ENCODE results near the gene TBX10. TPM values are rescaled to one million over a fixed set of nuclear protein-coding genes. Genes with fewer than 3 reads are reported as not detected.

TBX10 gene
- total and polyA plus RNA-seq, 4 experiments from 2014 or later, result not detected

GRCh38 chr11:67633758-67634365, 5.7 kb downstream of the TBX10 start:
- Histone ChIP-seq H3K4me1 (ENCODE audit: insufficient read depth, low read length) (peaks cover 13% of the 10 kb centered on the region), H3K36me3 (ENCODE audit: insufficient read depth, low read length) (no peaks in the 10 kb centered on the region), H3K27me3 (ENCODE audit: insufficient read depth, low read length) (no peaks in the 10 kb centered on the region), H3K4me3 (ENCODE audit: low read length in 2 of 2) (no peak overlapping the region), H3K27ac (ENCODE audit: low read depth, low read length) (no peak overlapping the region), H3K9me3 (ENCODE audit: control insufficient read depth in 1 of 2, low read length in 2 of 2) (no peaks in the 10 kb centered on the region)
- ChIA-PET POLR2A (ENCODE audit: partially characterized antibody) (interaction anchor here (1.1 kb wide), 1 partner anchor 16 kb away, joined by 3 read pairs; the partner anchor contains the start of gene ACY3), CTCF (ENCODE audit: partially characterized antibody) (interaction anchor here (2.0 kb wide), 1 partner anchor 13 kb away, joined by 6 read pairs; no protein-coding TSS in a partner anchor)
- no peaks in the 10 kb centered on the region for H3K27me3 Mint-ChIP-seq
- intact Hi-C loops (cut with micrococcal nuclease), result no loop called here
- H3K36me3 Mint-ChIP-seq, result no peaks in the 10 kb centered on the region
- DNase-seq, result no peak
- peaks cover 3 to 11% (median 6%) of the 10 kb centered on the region in 4 donors for H3K4me1 Mint-ChIP-seq
- H3K4me3 Mint-ChIP-seq, result peak overlapping the region in 1 of 8 donors; percentile 31
- no peaks in the 10 kb centered on the region for H3K9me3 Mint-ChIP-seq
- H3K27ac Mint-ChIP-seq, result peak overlapping the region in 1 of 7 donors; percentile 73

GRCh38 chr11:67632982-67633755, 6.4 kb downstream of the TBX10 start:
- peak overlapping the region in 2 of 7 donors; percentile 73 for H3K27ac Mint-ChIP-seq
- peak overlapping the region in 2 of 8 donors; percentile 12 to 65 for H3K4me3 Mint-ChIP-seq
- H3K9me3 Mint-ChIP-seq, result no peaks in the 10 kb centered on the region

GRCh38 chr11:67632175-67632981, 7.2 kb downstream of the TBX10 start:
- CTCF ChIA-PET (ENCODE audit: partially characterized antibody), result interaction anchor here (0.7 to 6.3 kb wide), 2 partner anchors 26 to 27 kb away, joined by 3 to 67 read pairs; no protein-coding TSS in a partner anchor

More at GRCh38 chr11:67632982-67633755, 6.4 kb downstream of the TBX10 start:
- H3K36me3 ChIP-seq (ENCODE audit: insufficient read depth, low read length), result no peaks in the 10 kb centered on the region
- Mint-ChIP-seq H3K4me1 (peaks cover 3 to 11% (median 6%) of the 10 kb centered on the region in 4 donors), H3K27me3 (no peaks in the 10 kb centered on the region), H3K36me3 (no peaks in the 10 kb centered on the region)
- no peak for DNase-seq
- no peaks in the 10 kb centered on the region for H3K9me3 ChIP-seq (ENCODE audit: control insufficient read depth in 1 of 2, low read length in 2 of 2)
- H3K27ac ChIP-seq (ENCODE audit: low read depth, low read length), result no peak overlapping the region
- CTCF ChIA-PET (ENCODE audit: partially characterized antibody), result interaction anchor here (0.7 kb wide), 1 partner anchor 26 kb away, joined by 3 read pairs; no protein-coding TSS in a partner anchor
- H3K27me3 ChIP-seq (ENCODE audit: insufficient read depth, low read length), result no peaks in the 10 kb centered on the region
- intact Hi-C loops (cut with micrococcal nuclease), result no loop called here
- POLR2A ChIA-PET (ENCODE audit: partially characterized antibody), result no interaction called here
- no peak overlapping the region for H3K4me3 ChIP-seq (ENCODE audit: low read length in 2 of 2)
- H3K4me1 ChIP-seq (ENCODE audit: insufficient read depth, low read length), result peaks cover 14% of the 10 kb centered on the region

GRCh38 chr11:67631853-67632174, 7.7 kb downstream of the TBX10 start:
- Mint-ChIP-seq H3K9me3 (no peaks in the 10 kb centered on the region), H3K4me3 (peak overlapping the region; percentile 5 to 79 (median 56)), H3K27me3 (no peaks in the 10 kb centered on the region), H3K36me3 (no peaks in the 10 kb centered on the region), H3K4me1 (peaks cover 3 to 11% (median 6%) of the 10 kb centered on the region in 4 donors), H3K27ac (peak overlapping the region in 4 of 7 donors; percentile 66 to 82 (median 77))
- no peak for DNase-seq
- ChIA-PET CTCF (ENCODE audit: partially characterized antibody) (interaction anchor here (6.3 kb wide), 1 partner anchor 27 kb away, joined by 67 read pairs; no protein-coding TSS in a partner anchor), POLR2A (ENCODE audit: partially characterized antibody) (interaction anchor here (1.0 to 3.3 kb wide), 2 partner anchors 17 to 19 kb away, joined by 4 to 44 read pairs; partner anchors contain the start of gene ACY3)
- no peaks in the 10 kb centered on the region for H3K27me3 ChIP-seq (ENCODE audit: insufficient read depth, low read length)
- peaks cover 14% of the 10 kb centered on the region for H3K4me1 ChIP-seq (ENCODE audit: insufficient read depth, low read length)
- H3K27ac ChIP-seq (ENCODE audit: low read depth, low read length), result no peak overlapping the region
- no peaks in the 10 kb centered on the region for H3K9me3 ChIP-seq (ENCODE audit: control insufficient read depth in 1 of 2, low read length in 2 of 2)
- intact Hi-C loops (cut with micrococcal nuclease), result loop anchor here (2.0 kb wide), 1 partner anchor 173 kb away; no protein-coding TSS in a partner anchor
- no peak overlapping the region for H3K4me3 ChIP-seq (ENCODE audit: low read length in 2 of 2)
- no peaks in the 10 kb centered on the region for H3K36me3 ChIP-seq (ENCODE audit: insufficient read depth, low read length)

More at GRCh38 chr11:67632175-67632981, 7.2 kb downstream of the TBX10 start:
- peaks cover 14% of the 10 kb centered on the region for H3K4me1 ChIP-seq (ENCODE audit: insufficient read depth, low read length)
- DNase-seq, result no peak
- H3K27ac ChIP-seq (ENCODE audit: low read depth, low read length), result no peak overlapping the region
- no peaks in the 10 kb centered on the region for H3K36me3 ChIP-seq (ENCODE audit: insufficient read depth, low read length)
- H3K36me3 Mint-ChIP-seq, result no peaks in the 10 kb centered on the region
- H3K9me3 Mint-ChIP-seq, result no peaks in the 10 kb centered on the region
- no peak overlapping the region for H3K4me3 ChIP-seq (ENCODE audit: low read length in 2 of 2)
- peaks cover 3 to 11% (median 6%) of the 10 kb centered on the region in 4 donors for H3K4me1 Mint-ChIP-seq
- H3K27me3 ChIP-seq (ENCODE audit: insufficient read depth, low read length), result no peaks in the 10 kb centered on the region
- H3K9me3 ChIP-seq (ENCODE audit: control insufficient read depth in 1 of 2, low read length in 2 of 2), result no peaks in the 10 kb centered on the region
- H3K27ac Mint-ChIP-seq, result peak overlapping the region in 5 of 7 donors; percentile 57 to 82 (median 73)
- POLR2A ChIA-PET (ENCODE audit: partially characterized antibody), result interaction anchor here (1.0 kb wide), 1 partner anchor 18 kb away, joined by 4 read pairs; the partner anchor contains the start of gene ACY3
- peak overlapping the region in 6 of 8 donors; percentile 5 to 79 (median 62) for H3K4me3 Mint-ChIP-seq
- no peaks in the 10 kb centered on the region for H3K27me3 Mint-ChIP-seq
- intact Hi-C loops (cut with micrococcal nuclease), result no loop called here

- no peaks in the 10 kb centered on the region for H3K36me3 ChIP-seq (ENCODE audit: insufficient read depth, low read length)
- Mint-ChIP-seq H3K27me3 (no peaks in the 10 kb centered on the region), H3K9me3 (no peaks in the 10 kb centered on the region), H3K4me3 (peak overlapping the region; percentile 28 to 91 (median 88)), H3K36me3 (no peaks in the 10 kb centered on the region), H3K27ac (peak overlapping the region in 5 of 7 donors; percentile 46 to 95 (median 76)), H3K4me1 (peaks cover 3 to 11% (median 6%) of the 10 kb centered on the region in 4 donors)
- H3K27ac ChIP-seq (ENCODE audit: low read depth, low read length), result peak overlapping the region; percentile 81
- H3K9me3 ChIP-seq (ENCODE audit: control insufficient read depth in 1 of 2, low read length in 2 of 2), result no peaks in the 10 kb centered on the region
- ChIA-PET POLR2A (ENCODE audit: partially characterized antibody) (interaction anchor here (0.6 to 3.3 kb wide), 5 partner anchors 17 to 392 kb away, joined by 3 to 44 read pairs (median 6); partner anchors contain the start of gene ACY3), CTCF (ENCODE audit: partially characterized antibody) (interaction anchor here (6.3 kb wide), 1 partner anchor 27 kb away, joined by 67 read pairs; no protein-coding TSS in a partner anchor)
- H3K4me3 ChIP-seq (ENCODE audit: low read length in 2 of 2), result no peak overlapping the region
- DNase-seq, result no peak
- H3K4me1 ChIP-seq (ENCODE audit: insufficient read depth, low read length), result peaks cover 14% of the 10 kb centered on the region
- intact Hi-C loops (cut with micrococcal nuclease), result loop anchor here (2.0 kb wide), 1 partner anchor 173 kb away; no protein-coding TSS in a partner anchor
- no peaks in the 10 kb centered on the region for H3K27me3 ChIP-seq (ENCODE audit: insufficient read depth, low read length)
Observed at GRCh38 chr11:67631411-67631810, 8.2 kb downstream of the TBX10 start.

GRCh38 chr11:67630943-67631331, 8.6 kb downstream of the TBX10 start:
- peak overlapping the region; percentile 81 for H3K27ac ChIP-seq (ENCODE audit: low read depth, low read length)
- no peaks in the 10 kb centered on the region for H3K9me3 ChIP-seq (ENCODE audit: control insufficient read depth in 1 of 2, low read length in 2 of 2)
- DNase-seq, result peak in 1 of 5 donors; percentile 22
- H3K4me1 ChIP-seq (ENCODE audit: insufficient read depth, low read length), result peaks cover 14% of the 10 kb centered on the region
- H3K36me3 ChIP-seq (ENCODE audit: insufficient read depth, low read length), result no peaks in the 10 kb centered on the region
- H3K36me3 Mint-ChIP-seq, result no peaks in the 10 kb centered on the region
- peak overlapping the region; percentile 78 to 91 (median 89) for H3K4me3 Mint-ChIP-seq
- H3K4me3 ChIP-seq (ENCODE audit: low read length in 2 of 2), result peak overlapping the region; percentile 3 to 84
- ChIA-PET POLR2A (ENCODE audit: partially characterized antibody) (interaction anchor here (0.6 to 3.3 kb wide), 7 partner anchors 15 to 391 kb away, joined by 3 to 44 read pairs (median 26); partner anchors contain the start of genes ACY3 and POLD4), CTCF (ENCODE audit: partially characterized antibody) (interaction anchor here (1.5 to 6.3 kb wide), 5 partner anchors 16 to 31 kb away, joined by 7 to 67 read pairs (median 12); partner anchors contain the start of gene ACY3)
- no peaks in the 10 kb centered on the region for H3K27me3 ChIP-seq (ENCODE audit: insufficient read depth, low read length)
- intact Hi-C loops (cut with micrococcal nuclease), result loop anchor here (1.0 to 2.0 kb wide), 2 partner anchors 174 to 278 kb away; partner anchors contain the start of gene POLD4
- H3K4me1 Mint-ChIP-seq, result peaks cover 3 to 11% (median 6%) of the 10 kb centered on the region in 4 donors
- peaks cover 0 to 2% (median 0%) of the 10 kb centered on the region in 8 donors for H3K9me3 Mint-ChIP-seq
- H3K27ac Mint-ChIP-seq, result peak overlapping the region; percentile 61 to 96 (median 92)
- no peaks in the 10 kb centered on the region for H3K27me3 Mint-ChIP-seq
